AG04450 (cell line): ENCODE measurements around the gene TLR9. TPM values are rescaled to one million over a fixed set of nuclear protein-coding genes. Genes with fewer than 3 reads are reported as not detected.

Source experiments
- CTCF ChIA-PET: fragments of 300-600, 350-600 bp; formaldehyde crosslinking; extraction: SDS; loops from one replicate; lab custom pipeline; 2022; ENCODE audit warnings: antibody characterized with exemption, inconsistent platforms; lab: Charles Lee
- POLR2A ChIA-PET: fragments of 350-600 bp; formaldehyde crosslinking; extraction: SDS; loops from one replicate; lab custom pipeline; 2021; ENCODE audit warnings: antibody characterized with exemption, inconsistent platforms; lab: Yijun Ruan, JAX
- DNase-seq: peaks from one replicate; pipeline ENCODE4 v3.0.0-alpha.2; 2011; ENCODE audit warnings: low read depth, low spot score
- H3K27ac ChIP-seq: one replicate; pipeline ENCODE4 v1.5.1; 2012; ENCODE audit warnings: low read depth, low read length, control low read depth
- H3K27me3 ChIP-seq: one replicate; pipeline ENCODE4 v1.6.0; 2012; ENCODE audit warnings: low read length; ENCODE audit not compliant: control insufficient read depth, insufficient read depth
- H3K4me3 ChIP-seq: 2 replicates; pipeline ENCODE4 v1.5.1; 2011; ENCODE audit warnings: mild to moderate bottlenecking, low read depth, low read length, control low read depth
- H3K9me3 ChIP-seq: 2 replicates; pipeline ENCODE4 v1.5.1; 2012; ENCODE audit warnings: low read length; ENCODE audit not compliant: control insufficient read depth, insufficient read depth
- CTCF ChIP-seq: IDR thresholded peaks from 2 replicates; pipeline ENCODE4 v1.5.1; 2011; ENCODE audit warnings: low read depth, low read length, control low read depth, inconsistent platforms
- polyA plus RNA-seq: library from polyadenylated mRNA; depleted of rRNA; stranded (reverse); fragments of >200 nt; gene quantifications from 2 replicates; pipeline ENCODE4 v1.2.3, GENCODE V29; 2011

TLR9 gene
- polyA plus RNA-seq, 1 experiment, result 0.02 TPM

GRCh38 chr3:52269776-52270175, 44.3 kb upstream of the TLR9 start:
- no peak for DNase-seq

GRCh38 chr3:52268036-52268435, 42.6 kb upstream of the TLR9 start:
- 0 out of 2 replicates have a peak, but pooled peaks have one; percentile 3 for TF ChIP-seq CTCF
- ChIA-PET CTCF (no interaction called here), POLR2A (no interaction called here)
- Histone ChIP-seq H3K4me3 (no peak overlapping the region), H3K9me3 (no peaks in the 10 kb centered on the region), H3K27ac (no peak overlapping the region), H3K27me3 (no peaks in the 10 kb centered on the region)
- DNase-seq, result no peak

More at GRCh38 chr3:52269776-52270175, 44.3 kb upstream of the TLR9 start:
- TF ChIP-seq CTCF, result no peak
- ChIA-PET POLR2A (no interaction called here), CTCF (no interaction called here)
- H3K9me3 ChIP-seq, result no peaks in the 10 kb centered on the region
- H3K27me3 ChIP-seq, result no peaks in the 10 kb centered on the region
- no peak overlapping the region for H3K4me3 ChIP-seq
- H3K27ac ChIP-seq, result no peak overlapping the region

- CTCF ChIA-PET, result no interaction called here
- POLR2A ChIA-PET, result no interaction called here
These were observed 39.9 kb upstream of the TLR9 start for GRCh38 chr3:52265387-52265786.

GRCh38 chr3:52262447-52262846, 37.0 kb upstream of the TLR9 start:
- H3K27ac ChIP-seq, result no peak overlapping the region
- no peaks in the 10 kb centered on the region for H3K9me3 ChIP-seq
- no peak for TF ChIP-seq CTCF
- H3K27me3 ChIP-seq, result no peaks in the 10 kb centered on the region
- no peak for DNase-seq
- ChIA-PET POLR2A (no interaction called here), CTCF (interaction anchor here (2.1 kb wide), 1 partner anchor 17 kb away, joined by 12 read pairs; no protein-coding TSS in a partner anchor)
- no peak overlapping the region for H3K4me3 ChIP-seq

More at GRCh38 chr3:52265387-52265786, 39.9 kb upstream of the TLR9 start:
- H3K27me3 ChIP-seq, result no peaks in the 10 kb centered on the region
- no peaks in the 10 kb centered on the region for H3K9me3 ChIP-seq
- no peak overlapping the region for H3K4me3 ChIP-seq
- H3K27ac ChIP-seq, result no peak overlapping the region
- no peak for TF ChIP-seq CTCF
- DNase-seq, result no peak

- Histone ChIP-seq H3K9me3 (no peaks in the 10 kb centered on the region), H3K4me3 (no peak overlapping the region), H3K27ac (no peak overlapping the region), H3K27me3 (no peaks in the 10 kb centered on the region)
- DNase-seq, result no peak
- CTCF ChIA-PET, result interaction anchor here (2.3 kb wide), 1 partner anchor 39 kb away, joined by 10 read pairs; no protein-coding TSS in a partner anchor
- no peak for TF ChIP-seq CTCF
- POLR2A ChIA-PET, result interaction anchor here (1.2 kb wide), 1 partner anchor 19 kb away, joined by 3 read pairs; the partner anchor contains the start of gene WDR82
These were observed 34.0 kb upstream of the TLR9 start for GRCh38 chr3:52259448-52259847.
